Tibial artery (tissue), 4 donors: ENCODE results near the gene DNAJA3.

ENCODE experiments used
- DNase-seq, 2 donors: peaks; one replicate each; pipeline ENCODE4 v3.0.0-alpha.2; 2019
- H3K27ac ChIP-seq, 2 donors: fragments of 200-600 bp; sonication (generic) in 1 of 2; 1 replicate in 1 of 2; 2 replicates in 1 of 2; pipeline ENCODE4 v1.5.1; 2018 to 2019; ENCODE audit warnings: mild to moderate bottlenecking in 1 of 2
- H3K27me3 ChIP-seq, 2 donors: fragments of 200-600 bp; sonication (generic) in 1 of 2; one replicate each; pipeline versions ENCODE4 v1.5.1 to v1.6.0; 2016 to 2019
- H3K36me3 ChIP-seq, 3 donors: fragments of 200-600 bp; sonication (generic) in 2 of 3; one replicate each; pipeline ENCODE4 v1.5.1; 2016 to 2019; ENCODE audit warnings: mild to moderate bottlenecking in 2 of 3
- H3K4me1 ChIP-seq, 4 donors: fragments of 200-600 bp; sonication (generic) in 2 of 4; 1 replicate in 3 of 4; 2 replicates in 1 of 4; pipeline ENCODE4 v1.5.1; 2016 to 2019
- H3K4me3 ChIP-seq, 2 donors: fragments of 200-600 bp; sonication (generic) in 1 of 2; 1 replicate in 1 of 2; 2 replicates in 1 of 2; pipeline ENCODE4 v1.5.1; 2018 to 2019; ENCODE audit warnings: mild to moderate bottlenecking in 2 of 2
- H3K9me3 ChIP-seq, 3 donors: fragments of 200-600 bp; sonication (generic) in 1 of 3; one replicate each; pipeline ENCODE4 v1.5.1; 2016 to 2019
- intact Hi-C: fragments of 100-400 bp; cut with DNase I; formaldehyde crosslinking; loops from one replicate; pipeline ENCODE4 v1.15.0; 2023; ENCODE audit warnings: low total_unique reads
- TF ChIP-seq, protein P1 (sequence below), 2 experiments: fragments of 200-600 bp in 1 of 2; fragments of 450-650 bp in 1 of 2; IDR thresholded peaks; one replicate each; pipeline ENCODE4 v1.5.1; 2017 to 2019; ENCODE audit warnings: antibody characterized with exemption in 2 of 2, mild to moderate bottlenecking in 1 of 2, moderate library complexity in 1 of 2

The DNAJA3 gene

DNA sequence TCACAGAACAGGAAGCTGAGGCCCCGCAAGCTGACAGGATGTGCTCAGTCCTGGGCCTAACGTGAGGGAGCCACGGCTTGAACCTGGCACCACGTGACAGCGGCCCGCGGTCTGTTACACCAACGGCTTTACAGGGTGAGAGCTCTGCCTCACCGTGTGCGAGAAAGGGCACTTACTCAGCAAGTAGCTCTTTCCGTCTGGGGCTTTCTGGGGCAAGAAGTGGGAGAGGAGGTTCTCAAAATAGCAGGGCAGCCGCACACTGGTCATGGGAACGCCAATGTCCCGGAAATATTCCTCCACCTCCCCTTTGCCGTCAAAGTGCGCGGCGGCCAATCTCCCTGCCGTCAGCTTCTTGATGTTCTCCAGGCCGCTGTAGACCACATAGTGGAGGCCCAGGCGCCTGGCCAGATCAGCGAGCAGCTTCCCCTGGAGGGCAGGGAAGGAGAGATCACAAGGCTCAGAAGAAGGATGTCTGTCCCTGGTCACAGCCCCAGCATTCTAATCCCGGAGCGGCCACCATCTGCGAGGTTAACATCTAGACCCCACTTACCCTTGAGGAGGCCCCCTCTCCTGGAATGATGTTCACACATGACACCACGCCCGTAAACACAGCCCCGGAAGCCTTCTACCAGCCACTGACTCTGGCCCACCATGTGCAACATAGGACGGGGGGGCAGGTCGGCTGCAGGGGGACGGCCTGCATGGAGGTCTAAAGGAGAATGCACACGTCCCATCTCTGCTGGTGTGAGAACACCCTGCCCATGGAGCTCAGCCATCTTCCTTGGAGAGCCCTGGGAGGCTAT is 40.5 kb downstream of the DNAJA3 start:
- no peaks in the 10 kb centered on the region for H3K27me3 ChIP-seq
- intact Hi-C loops, result no loop called here
- no peaks in the 10 kb centered on the region for H3K4me1 ChIP-seq
- no peak for DNase-seq
- H3K27ac ChIP-seq, result no peak overlapping the region
- H3K36me3 ChIP-seq, result peaks cover 8 to 85% (median 48%) of the 10 kb centered on the region in 3 donors
- H3K9me3 ChIP-seq, result no peaks in the 10 kb centered on the region
- H3K4me3 ChIP-seq, result no peak overlapping the region
- TF ChIP-seq, protein P1, sequence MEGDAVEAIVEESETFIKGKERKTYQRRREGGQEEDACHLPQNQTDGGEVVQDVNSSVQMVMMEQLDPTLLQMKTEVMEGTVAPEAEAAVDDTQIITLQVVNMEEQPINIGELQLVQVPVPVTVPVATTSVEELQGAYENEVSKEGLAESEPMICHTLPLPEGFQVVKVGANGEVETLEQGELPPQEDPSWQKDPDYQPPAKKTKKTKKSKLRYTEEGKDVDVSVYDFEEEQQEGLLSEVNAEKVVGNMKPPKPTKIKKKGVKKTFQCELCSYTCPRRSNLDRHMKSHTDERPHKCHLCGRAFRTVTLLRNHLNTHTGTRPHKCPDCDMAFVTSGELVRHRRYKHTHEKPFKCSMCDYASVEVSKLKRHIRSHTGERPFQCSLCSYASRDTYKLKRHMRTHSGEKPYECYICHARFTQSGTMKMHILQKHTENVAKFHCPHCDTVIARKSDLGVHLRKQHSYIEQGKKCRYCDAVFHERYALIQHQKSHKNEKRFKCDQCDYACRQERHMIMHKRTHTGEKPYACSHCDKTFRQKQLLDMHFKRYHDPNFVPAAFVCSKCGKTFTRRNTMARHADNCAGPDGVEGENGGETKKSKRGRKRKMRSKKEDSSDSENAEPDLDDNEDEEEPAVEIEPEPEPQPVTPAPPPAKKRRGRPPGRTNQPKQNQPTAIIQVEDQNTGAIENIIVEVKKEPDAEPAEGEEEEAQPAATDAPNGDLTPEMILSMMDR (IDR thresholded peaks at IDR 0.05), result no peak

DNA sequence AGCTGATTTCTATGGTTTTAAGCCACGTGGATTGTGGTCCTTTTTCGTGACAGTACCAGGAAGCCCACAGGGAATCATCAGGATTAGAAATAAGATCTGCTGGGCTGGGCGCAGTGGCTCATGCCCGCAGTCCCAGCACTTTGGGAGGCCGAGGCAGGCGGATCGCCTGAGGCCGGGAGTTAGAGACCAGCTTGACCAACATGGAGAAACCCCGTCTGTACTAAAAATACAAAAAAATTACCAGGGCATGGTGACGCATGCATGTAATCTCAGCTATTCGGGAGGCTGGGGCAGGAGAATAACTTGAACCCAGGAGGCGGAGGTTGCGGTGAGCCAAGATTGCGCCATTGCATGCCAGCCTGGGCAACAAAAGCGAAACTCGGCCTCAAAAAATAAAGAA is 42.2 kb downstream of the DNAJA3 start:
- Histone ChIP-seq H3K27me3 (no peaks in the 10 kb centered on the region), H3K4me1 (no peaks in the 10 kb centered on the region), H3K9me3 (no peaks in the 10 kb centered on the region), H3K27ac (no peak overlapping the region), H3K36me3 (peaks cover 8 to 68% (median 43%) of the 10 kb centered on the region in 3 donors), H3K4me3 (no peak overlapping the region)
- intact Hi-C loops, result no loop called here
- no peak for DNase-seq
- TF ChIP-seq, protein P1 (IDR thresholded peaks at IDR 0.05), result no peak

DNA sequence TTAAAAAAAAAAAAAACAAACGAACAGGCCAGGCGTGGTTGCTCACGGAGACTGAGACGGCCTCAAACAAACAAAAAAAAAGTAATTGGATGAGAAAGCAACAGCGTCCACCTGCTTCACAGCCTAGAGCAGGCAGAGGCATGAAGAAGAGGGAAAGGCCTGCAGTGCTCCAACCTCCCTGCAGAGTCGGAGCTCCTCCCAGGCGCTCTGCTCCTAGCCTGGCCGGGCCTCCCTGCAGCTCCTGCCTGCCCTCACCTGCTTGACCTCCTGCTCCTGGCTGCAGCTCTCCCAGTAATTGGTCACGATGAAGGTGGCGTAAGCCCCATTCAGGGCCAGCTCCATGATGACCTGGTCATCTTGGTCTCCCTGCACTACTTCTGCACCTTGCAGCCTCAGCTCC is 43.3 kb downstream of the DNAJA3 start:
- intact Hi-C loops, result no loop called here
- Histone ChIP-seq H3K27ac (no peak overlapping the region), H3K9me3 (no peaks in the 10 kb centered on the region), H3K4me3 (no peak overlapping the region), H3K36me3 (peaks cover 8 to 57% (median 34%) of the 10 kb centered on the region in 3 donors), H3K4me1 (peaks cover 0 to 6% (median 4%) of the 10 kb centered on the region in 4 donors), H3K27me3 (no peaks in the 10 kb centered on the region)
- DNase-seq, result no peak
- TF ChIP-seq, protein P1 (IDR thresholded peaks at IDR 0.05), result no peak

DNA sequence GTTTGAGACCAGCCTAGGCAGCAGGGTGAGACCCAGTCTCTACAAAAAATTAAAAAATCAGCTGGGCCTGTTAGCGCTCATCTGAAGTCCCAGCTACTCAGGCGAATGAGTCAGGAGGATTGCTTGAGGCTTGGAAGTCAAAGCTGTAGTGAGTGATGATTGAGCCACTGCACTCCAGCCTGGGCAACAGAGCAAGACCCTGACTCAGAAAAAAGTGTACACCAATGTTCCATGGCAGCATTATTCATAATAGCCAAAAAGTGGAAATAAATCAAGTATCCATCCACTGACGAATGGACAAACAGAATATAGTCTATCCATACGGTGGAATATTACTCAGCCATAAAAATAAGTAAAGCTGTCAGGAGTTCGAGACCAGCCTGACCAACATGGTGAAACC is 46.2 kb downstream of the DNAJA3 start:
- H3K4me3 ChIP-seq, result no peak overlapping the region
- H3K27me3 ChIP-seq, result no peaks in the 10 kb centered on the region
- H3K4me1 ChIP-seq, result peaks cover 0 to 29% (median 21%) of the 10 kb centered on the region in 4 donors
- H3K36me3 ChIP-seq, result peaks cover 0 to 28% (median 10%) of the 10 kb centered on the region in 3 donors
- intact Hi-C loops, result loop anchor here (10.0 kb wide), 1 partner anchor 143 kb away; the partner anchor contains the start of gene UBALD1
- TF ChIP-seq, protein P1 (IDR thresholded peaks at IDR 0.05), result no peak
- H3K9me3 ChIP-seq, result no peaks in the 10 kb centered on the region
- DNase-seq, result no peak
- no peak overlapping the region for H3K27ac ChIP-seq

DNA sequence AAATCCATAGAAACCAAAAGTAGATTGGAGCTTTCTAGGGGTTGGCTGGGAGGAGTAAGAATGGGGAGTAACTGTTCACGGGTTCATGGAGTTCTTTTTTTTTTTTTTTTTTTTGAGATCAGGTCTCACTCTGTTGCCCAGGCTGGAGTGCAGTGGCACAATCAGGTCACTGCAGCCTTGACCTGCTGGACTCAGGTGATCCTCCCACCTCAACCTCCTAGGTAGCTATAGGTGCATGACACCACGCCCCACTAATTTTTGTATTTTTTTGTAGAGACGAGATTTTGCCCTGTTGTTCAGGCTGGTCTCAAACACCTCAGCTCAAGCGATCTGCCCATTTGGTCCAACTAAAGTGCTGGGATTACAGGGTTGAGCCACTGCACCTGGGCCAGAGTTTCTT is 47.2 kb downstream of the DNAJA3 start:
- Histone ChIP-seq H3K27me3 (no peaks in the 10 kb centered on the region), H3K4me1 (peaks cover 0 to 32% (median 28%) of the 10 kb centered on the region in 4 donors), H3K36me3 (peaks cover 0 to 18% (median 8%) of the 10 kb centered on the region in 3 donors), H3K9me3 (no peaks in the 10 kb centered on the region), H3K27ac (no peak overlapping the region), H3K4me3 (no peak overlapping the region)
- intact Hi-C loops, result loop anchor here (10.0 kb wide), 1 partner anchor 142 kb away; the partner anchor contains the start of gene UBALD1
- DNase-seq, result no peak
- TF ChIP-seq, protein P1 (IDR thresholded peaks at IDR 0.05), result no peak
